OCI-LY7 (cell line): ENCODE results near the gene FOXK1.
"Not testable (repeated sequence)": the region's sequence is repeated elsewhere in the genome, so short reads cannot be mapped to it uniquely, and the experiment has no call there.

Experiments
- EZH2phosphoT487 ChIP-seq: fragments of 200-600 bp; sonication (generic); IDR thresholded peaks from 2 replicates; pipeline ENCODE4 v1.6.1; 2018; ENCODE audit warnings: low read depth, borderline replicate concordance, mild to moderate bottlenecking, mixed run types, antibody characterized with exemption, low read length, moderate library complexity, mixed read lengths
- TF ChIP-seq, protein P1 (sequence below): fragments of 200-600 bp; sonication (generic); conservative IDR thresholded peaks from 2 replicates; pipeline ENCODE4 v1.5.1; 2014; ENCODE audit warnings: mild to moderate bottlenecking, antibody characterized with exemption, low read length, moderate library complexity, mixed read lengths

GRCh38 chr7:4685676-4686075 lies 3.6 kb downstream of the FOXK1 start:
- TF ChIP-seq, protein P1, sequence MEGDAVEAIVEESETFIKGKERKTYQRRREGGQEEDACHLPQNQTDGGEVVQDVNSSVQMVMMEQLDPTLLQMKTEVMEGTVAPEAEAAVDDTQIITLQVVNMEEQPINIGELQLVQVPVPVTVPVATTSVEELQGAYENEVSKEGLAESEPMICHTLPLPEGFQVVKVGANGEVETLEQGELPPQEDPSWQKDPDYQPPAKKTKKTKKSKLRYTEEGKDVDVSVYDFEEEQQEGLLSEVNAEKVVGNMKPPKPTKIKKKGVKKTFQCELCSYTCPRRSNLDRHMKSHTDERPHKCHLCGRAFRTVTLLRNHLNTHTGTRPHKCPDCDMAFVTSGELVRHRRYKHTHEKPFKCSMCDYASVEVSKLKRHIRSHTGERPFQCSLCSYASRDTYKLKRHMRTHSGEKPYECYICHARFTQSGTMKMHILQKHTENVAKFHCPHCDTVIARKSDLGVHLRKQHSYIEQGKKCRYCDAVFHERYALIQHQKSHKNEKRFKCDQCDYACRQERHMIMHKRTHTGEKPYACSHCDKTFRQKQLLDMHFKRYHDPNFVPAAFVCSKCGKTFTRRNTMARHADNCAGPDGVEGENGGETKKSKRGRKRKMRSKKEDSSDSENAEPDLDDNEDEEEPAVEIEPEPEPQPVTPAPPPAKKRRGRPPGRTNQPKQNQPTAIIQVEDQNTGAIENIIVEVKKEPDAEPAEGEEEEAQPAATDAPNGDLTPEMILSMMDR, result not testable (repeated sequence)
- not testable (repeated sequence) for TF ChIP-seq EZH2phosphoT487
